Measurements from ENCODE around the gene ERG28. TPM values are rescaled to one million over a fixed set of nuclear protein-coding genes. Genes with fewer than 3 reads are reported as not detected.

Gene ERG28
- total RNA-seq, 1 experiment from 2014 or later: 29.1 TPM

DNA sequence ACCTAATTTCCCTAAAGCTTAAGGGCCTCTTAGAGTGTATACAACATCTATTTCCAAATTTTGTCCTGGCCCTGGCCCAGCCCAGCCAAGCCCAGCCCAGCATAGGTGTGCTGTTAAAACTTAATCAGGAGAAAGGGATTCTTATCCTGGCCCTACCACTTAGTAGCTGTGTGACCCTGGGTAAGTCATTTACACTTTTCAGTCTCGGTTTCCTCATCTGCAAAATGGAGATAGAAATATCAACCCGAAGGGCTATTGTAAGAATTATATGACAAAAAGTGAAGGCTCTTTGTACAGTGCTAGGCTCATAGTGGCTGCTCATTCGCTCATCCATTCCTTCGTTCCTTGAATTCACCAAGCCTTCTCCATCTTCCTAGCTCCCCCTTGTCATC, 442 bp downstream of the ERG28 start:
- Histone ChIP-seq H4K8ac (replicated peaks; ENCODE audit: insufficient read length, low read depth, low read length) (no peak overlapping the region), H3K4me1 (ENCODE audit: insufficient read depth, low read length) (no peaks in the 10 kb centered on the region), H3K23ac (ENCODE audit: insufficient read length, low read depth, low read length) (no peak overlapping the region), H3K79me1 (ENCODE audit: insufficient read depth, low read depth, low read length, poor library complexity, severe bottlenecking) (no peaks in the 10 kb centered on the region), H4K20me1 (ENCODE audit: control insufficient read depth, insufficient read depth, insufficient read length) (no peaks in the 10 kb centered on the region), H3K4me2 (ENCODE audit: insufficient read depth, insufficient read length, low read length) (peak overlapping the region; percentile 77), H3T11ph (ENCODE audit: low read length) (no peak overlapping the region), H4K5ac (ENCODE audit: insufficient read length, low read depth, low read length) (no peak overlapping the region), H3K9ac (ENCODE audit: extremely low read depth, insufficient read length, low read length) (peak overlapping the region; percentile 41), H3K23me2 (ENCODE audit: insufficient read length, low read depth, low read length, poor library complexity, severe bottlenecking) (peaks cover 4% of the 10 kb centered on the region), H2BK5ac (ENCODE audit: insufficient read length, low read length) (no peak overlapping the region), H3K56ac (ENCODE audit: insufficient read length, low read depth, low read length) (no peak overlapping the region), H4K91ac (ENCODE audit: insufficient read length, low read depth, low read length) (no peak overlapping the region), H3K79me2 (ENCODE audit: insufficient read depth, low read length) (peaks cover 4% of the 10 kb centered on the region; the same call in 1 of the 2 replicates), H3K4ac (ENCODE audit: low read depth, low read length) (no peak overlapping the region), H2BK120ac (ENCODE audit: low read depth, low read length, poor library complexity, severe bottlenecking) (no peak overlapping the region), H3K9me3 (ENCODE audit: control insufficient read depth, low read depth, low read length) (no peaks in the 10 kb centered on the region), H2AK5ac (ENCODE audit: insufficient read length, low read length) (no peak overlapping the region), H3K27me3 (ENCODE audit: insufficient read depth, low read length) (no peaks in the 10 kb centered on the region), H3K18ac (ENCODE audit: insufficient read length, low read depth, low read length) (no peak overlapping the region), H2BK20ac (ENCODE audit: low read depth, low read length, poor library complexity, severe bottlenecking) (no peak overlapping the region), H2BK15ac (ENCODE audit: low read depth, low read length) (no peak overlapping the region), H2BK12ac (ENCODE audit: insufficient read length, low read depth, low read length) (no peak overlapping the region), H2AFZ (ENCODE audit: low read length) (no peak overlapping the region), H3K27ac (ENCODE audit: insufficient read length, low read depth, low read length) (no peak overlapping the region), H3K14ac (ENCODE audit: insufficient read depth, low read length) (no peak overlapping the region)
- WGBS (ENCODE audit: extremely low coverage, insufficient read length, low lambda C conversion rate): no CpG with 5 or more reads among the region's 4 CpGs
- Mint-ChIP-seq H3K9me3 (no peaks in the 10 kb centered on the region), H3K27ac (peak overlapping the region; percentile 80 to 98 (median 97)), H3K4me1 (peaks cover 5 to 17% of the 10 kb centered on the region in 2 experiments), H3K36me3 (ENCODE audit: insufficient read depth in 1 of 3, low read depth in 3 of 3) (peaks cover 13 to 29% (median 25%) of the 10 kb centered on the region in 3 experiments; a peak in 5 of 7 replicates), H3K27me3 (ENCODE audit: low read depth) (no peaks in the 10 kb centered on the region; the same call in 1 of the 2 replicates), H3K4me3 (peak overlapping the region; percentile 93)
- no peak for DNase-seq
- TF ChIP-seq, protein P1, sequence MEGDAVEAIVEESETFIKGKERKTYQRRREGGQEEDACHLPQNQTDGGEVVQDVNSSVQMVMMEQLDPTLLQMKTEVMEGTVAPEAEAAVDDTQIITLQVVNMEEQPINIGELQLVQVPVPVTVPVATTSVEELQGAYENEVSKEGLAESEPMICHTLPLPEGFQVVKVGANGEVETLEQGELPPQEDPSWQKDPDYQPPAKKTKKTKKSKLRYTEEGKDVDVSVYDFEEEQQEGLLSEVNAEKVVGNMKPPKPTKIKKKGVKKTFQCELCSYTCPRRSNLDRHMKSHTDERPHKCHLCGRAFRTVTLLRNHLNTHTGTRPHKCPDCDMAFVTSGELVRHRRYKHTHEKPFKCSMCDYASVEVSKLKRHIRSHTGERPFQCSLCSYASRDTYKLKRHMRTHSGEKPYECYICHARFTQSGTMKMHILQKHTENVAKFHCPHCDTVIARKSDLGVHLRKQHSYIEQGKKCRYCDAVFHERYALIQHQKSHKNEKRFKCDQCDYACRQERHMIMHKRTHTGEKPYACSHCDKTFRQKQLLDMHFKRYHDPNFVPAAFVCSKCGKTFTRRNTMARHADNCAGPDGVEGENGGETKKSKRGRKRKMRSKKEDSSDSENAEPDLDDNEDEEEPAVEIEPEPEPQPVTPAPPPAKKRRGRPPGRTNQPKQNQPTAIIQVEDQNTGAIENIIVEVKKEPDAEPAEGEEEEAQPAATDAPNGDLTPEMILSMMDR (conservative IDR thresholded peaks at IDR 0.05): no peak
